H1 (cell line): ENCODE data around the gene LIG1. TPM values are rescaled to one million over a fixed set of nuclear protein-coding genes. Genes with fewer than 3 reads are reported as not detected.

ENCODE experiments used
- CBX5 ChIP-seq: fragments of 300-800, 300-1000 bp; sonication (generic); IDR thresholded peaks from 2 replicates; pipeline ENCODE4 v1.7.1; 2016; ENCODE audit warnings: antibody characterized with exemption, low read length, low read depth
- E2F6 ChIP-seq: IDR thresholded peaks from 2 replicates; pipeline ENCODE4 v1.6.1; 2012; ENCODE audit warnings: inconsistent platforms
- KDM4A ChIP-seq: IDR thresholded peaks from one replicate; pipeline ENCODE4 v1.7.1; 2012; ENCODE audit warnings: low read depth, mild to moderate bottlenecking, moderate library complexity, low read length, inconsistent platforms; ENCODE audit not compliant: severe bottlenecking
- polyA plus RNA-seq, 7 experiments: library from polyadenylated mRNA; depleted of rRNA in 3 of 7; stranded (reverse) in 5 of 7; unstranded in 2 of 7; fragments of >200 nt in 5 of 7; fragments of 200-250 nt in 2 of 7; gene quantifications; 1 replicate in 5 of 7; 2 replicates in 1 of 7; 4 replicates in 1 of 7; pipeline versions ENCODE4 v1.2.1 to v1.2.3, GENCODE V29; 2011 to 2013; ENCODE audit warnings: missing spikeins in 2 of 7, mixed read lengths in 2 of 7
- total RNA-seq: library from RNA; stranded (reverse); fragmentation: NEBNext Ultra II Directional; extraction: Animal tissue kit (Norgen Biotek cat#: 25700); gene quantifications from 2 replicates; pipeline ENCODE4 v1.2.1, GENCODE V29; 2021

Gene LIG1
- total and polyA plus RNA-seq, 2 of the 8 experiments (the other 6 are each of a cell fraction or from before 2014, with no cell fraction given), result 67.6 to 113 TPM

- TF ChIP-seq E2F6 (no peak), CBX5 (no peak), KDM4A (no peak)
These were observed 31.1 kb downstream of the LIG1 start (continued) for GRCh38 chr19:48139053-48139452.
